NCI-H1930 (cell line): Measurements from ENCODE around the gene ZNF423.
"Not testable (repeated sequence)": the region's sequence is repeated elsewhere in the genome, so short reads cannot be mapped to it uniquely, and the experiment has no call there.

Experiments
- DNase-seq, 2 experiments: peaks; one replicate each; lab custom pipeline; 2025; lab: John Stamatoyannopoulos, UW

ZNF423 gene

GRCh38 chr16:49510654-49511305, 345.1 kb downstream of the ZNF423 start:
- no peak for DNase-seq

GRCh38 chr16:49510141-49510540, 345.8 kb downstream of the ZNF423 start:
- DNase-seq: no peak

GRCh38 chr16:49506058-49507013, 349.6 kb downstream of the ZNF423 start:
- not testable (repeated sequence) for DNase-seq

- DNase-seq: no peak
Measured at GRCh38 chr16:49505556-49505955, 350.4 kb downstream of the ZNF423 start.

GRCh38 chr16:49504626-49505025, 351.3 kb downstream of the ZNF423 start:
- no peak for DNase-seq

GRCh38 chr16:49504023-49504364, 351.9 kb downstream of the ZNF423 start:
- DNase-seq: no peak

- DNase-seq: no peak
Measured at GRCh38 chr16:49503256-49504022, 352.5 kb downstream of the ZNF423 start.

GRCh38 chr16:49502136-49502881, 353.6 kb downstream of the ZNF423 start:
- no peak for DNase-seq

GRCh38 chr16:49499869-49500610, 355.9 kb downstream of the ZNF423 start:
- DNase-seq: no peak

GRCh38 chr16:49499414-49499785, 356.5 kb downstream of the ZNF423 start:
- DNase-seq: no peak

- no peak for DNase-seq
Measured at GRCh38 chr16:49498666-49499413, 357.1 kb downstream of the ZNF423 start.

- DNase-seq: no peak
Measured at GRCh38 chr16:49498264-49498663, 357.6 kb downstream of the ZNF423 start.

GRCh38 chr16:49497466-49497865, 358.4 kb downstream of the ZNF423 start:
- DNase-seq: no peak

- DNase-seq: no peak
Measured at GRCh38 chr16:49496656-49497055, 359.3 kb downstream of the ZNF423 start.

- no peak for DNase-seq
Measured at GRCh38 chr16:49495596-49496355, 360.1 kb downstream of the ZNF423 start.

- no peak for DNase-seq
Measured at GRCh38 chr16:49494891-49495566, 360.9 kb downstream of the ZNF423 start.

GRCh38 chr16:49494474-49494873, 361.4 kb downstream of the ZNF423 start:
- DNase-seq: no peak

GRCh38 chr16:49493836-49494235, 362.1 kb downstream of the ZNF423 start:
- DNase-seq: no peak
